Esophagus muscularis mucosa (tissue), 4 donors: ENCODE results near the gene DOCK11. TPM values are rescaled to one million over a fixed set of nuclear protein-coding genes. Genes with fewer than 3 reads are reported as not detected.

Source experiments
- DNase-seq: peaks from one replicate; pipeline ENCODE4 v3.0.0-alpha.2; 2017; ENCODE audit errors: extremely low spot score
- H3K27ac ChIP-seq, 4 donors: fragments of 200-600 bp; sonication (generic); replicated peaks in 1 of 4; 1 replicate in 3 of 4; 2 replicates in 1 of 4; pipeline ENCODE4 v1.5.1; 2016 to 2019; ENCODE audit warnings: mild to moderate bottlenecking in 1 of 4
- H3K27me3 ChIP-seq, 4 donors: fragments of 200-600 bp; sonication (generic); one replicate each; pipeline versions ENCODE4 v1.5.1 to v1.6.0; 2016 to 2019
- H3K36me3 ChIP-seq, 4 donors: fragments of 200-600 bp; sonication (generic); one replicate each; pipeline ENCODE4 v1.5.1; 2016 to 2019
- H3K4me1 ChIP-seq, 4 donors: fragments of 200-600 bp; sonication (generic); one replicate each; pipeline ENCODE4 v1.5.1; 2016 to 2019
- H3K4me3 ChIP-seq, 4 donors: fragments of 200-600 bp; sonication (generic); 1 replicate in 2 of 4; 2 replicates in 2 of 4; pipeline ENCODE4 v1.5.1; 2016 to 2019; ENCODE audit warnings: mild to moderate bottlenecking in 4 of 4, moderate library complexity in 1 of 4
- H3K9me3 ChIP-seq, 4 donors: fragments of 200-600 bp; sonication (generic); 1 replicate in 3 of 4; 2 replicates in 1 of 4; pipeline ENCODE4 v1.5.1; 2016 to 2019
- CTCF ChIP-seq, 3 experiments: fragments of 200-600 bp in 2 of 3; fragments of 450-650 bp in 1 of 3; sonication (generic) in 2 of 3; IDR thresholded peaks; one replicate each; pipeline ENCODE4 v1.5.1; 2017 to 2019; ENCODE audit warnings: antibody characterized with exemption in 3 of 3, mild to moderate bottlenecking in 2 of 3, moderate library complexity in 1 of 3
- EP300 ChIP-seq: sonication (generic); formaldehyde crosslinking; IDR thresholded peaks from one replicate; pipeline ENCODE4 v1.6.1; 2017; ENCODE audit warnings: antibody characterized with exemption
- POLR2A ChIP-seq: fragments of 450-650 bp; IDR thresholded peaks from one replicate; pipeline ENCODE4 v1.6.1; 2017; ENCODE audit warnings: antibody characterized with exemption, moderate library complexity, mild to moderate bottlenecking, low read depth
- POLR2AphosphoS5 ChIP-seq, 2 donors: sonication (generic); formaldehyde crosslinking; IDR thresholded peaks; one replicate each; pipeline ENCODE4 v1.6.1; 2017; ENCODE audit warnings: antibody characterized with exemption in 2 of 2
- WGBS: methylation state at CpG from one replicate; pipeline ENCODE4 v1.1.5; 2018; 5-methylcytosine and 5-hydroxymethylcytosine counted together
- intact Hi-C: fragments of 100-400 bp; cut with DNase I; formaldehyde crosslinking; loops from one replicate; pipeline ENCODE4 v1.15.1; 2023
- total RNA-seq, 4 donors: library from RNA; depleted of rRNA; stranded (reverse); fragments of >200 nt; gene quantifications; one replicate each; pipeline versions ENCODE4 v1.1.0 to v1.2.1, GENCODE V29; 2016

Gene DOCK11
- total RNA-seq, 4 donors from 2014 or later = 62.0 to 103 (median 64.7) TPM

GRCh38 chrX:118554511-118554910 lies 58.9 kb downstream of the DOCK11 start:
- WGBS = 80% methylated on average over 2 of the region's 2 CpGs
- DNase-seq = no peak
- intact Hi-C loops = no loop called here

GRCh38 chrX:118558926-118559325 lies 63.3 kb downstream of the DOCK11 start:
- intact Hi-C loops = no loop called here
- no peaks in the 10 kb centered on the region for H3K27me3 ChIP-seq
- H3K36me3 ChIP-seq = peaks cover 0 to 14% (median 4%) of the 10 kb centered on the region in 4 donors
- TF ChIP-seq CTCF (IDR thresholded peaks at IDR 0.05) (no peak), POLR2A (no peak), POLR2AphosphoS5 (IDR thresholded peaks at IDR 0.05) (no peak), EP300 (no peak)
- H3K4me3 ChIP-seq = no peak overlapping the region
- no peaks in the 10 kb centered on the region for H3K9me3 ChIP-seq
- no peaks in the 10 kb centered on the region for H3K4me1 ChIP-seq
- no peak overlapping the region for H3K27ac ChIP-seq
- no peak for DNase-seq

More at GRCh38 chrX:118554511-118554910, 58.9 kb downstream of the DOCK11 start:
- TF ChIP-seq POLR2A = no peak
- no peak for TF ChIP-seq CTCF (IDR thresholded peaks at IDR 0.05)
- no peak for TF ChIP-seq POLR2AphosphoS5 (IDR thresholded peaks at IDR 0.05)
- no peak for TF ChIP-seq EP300
- Histone ChIP-seq H3K4me1 (peaks cover 0 to 11% (median 3%) of the 10 kb centered on the region in 4 donors), H3K4me3 (no peak overlapping the region), H3K36me3 (peaks cover 0 to 14% (median 0%) of the 10 kb centered on the region in 4 donors), H3K27ac (no peak overlapping the region), H3K27me3 (no peaks in the 10 kb centered on the region), H3K9me3 (no peaks in the 10 kb centered on the region)

- TF ChIP-seq POLR2AphosphoS5 (IDR thresholded peaks at IDR 0.05) (no peak), POLR2A (no peak), CTCF (IDR thresholded peaks at IDR 0.05) (no peak), EP300 (no peak)
- intact Hi-C loops = no loop called here
- H3K4me1 ChIP-seq = no peaks in the 10 kb centered on the region
These were observed 64.9 kb downstream of the DOCK11 start for GRCh38 chrX:118560489-118560888.

GRCh38 chrX:118562582-118563164 lies 67.1 kb downstream of the DOCK11 start:
- WGBS = 43% methylated on average over 4 of the region's 4 CpGs

More at GRCh38 chrX:118560489-118560888, 64.9 kb downstream of the DOCK11 start:
- 79% methylated on average over 1 of the region's 1 CpG for WGBS
- peaks cover 0 to 14% (median 5%) of the 10 kb centered on the region in 4 donors for H3K36me3 ChIP-seq
- no peak overlapping the region for H3K27ac ChIP-seq
- no peaks in the 10 kb centered on the region for H3K9me3 ChIP-seq
- no peak for DNase-seq
- no peaks in the 10 kb centered on the region for H3K27me3 ChIP-seq
- no peak overlapping the region for H3K4me3 ChIP-seq

More at GRCh38 chrX:118562582-118563164, 67.1 kb downstream of the DOCK11 start:
- no peak for DNase-seq
- no peak overlapping the region for H3K27ac ChIP-seq
- no peaks in the 10 kb centered on the region for H3K9me3 ChIP-seq
- peaks cover 0 to 14% (median 5%) of the 10 kb centered on the region in 4 donors for H3K36me3 ChIP-seq
- H3K27me3 ChIP-seq = no peaks in the 10 kb centered on the region
- TF ChIP-seq POLR2A (no peak), POLR2AphosphoS5 (IDR thresholded peaks at IDR 0.05) (no peak), CTCF (IDR thresholded peaks at IDR 0.05) (no peak), EP300 (no peak)
- peaks cover 0 to 7% (median 0%) of the 10 kb centered on the region in 4 donors for H3K4me1 ChIP-seq
- intact Hi-C loops = no loop called here
- no peak overlapping the region for H3K4me3 ChIP-seq
